PFSK-1 (cell line): ENCODE measurements around the gene DIP2C.

ENCODE experiments used
- FOXP2 ChIP-seq: optimal IDR thresholded peaks from 2 replicates; pipeline ENCODE3; 2011; ENCODE audit warnings: borderline replicate concordance, control low read depth, inconsistent platforms; ENCODE audit not compliant: insufficient read depth; ENCODE audit errors: extremely low read length, extremely low read depth
- POLR2AphosphoS5 ChIP-seq: IDR thresholded peaks from 2 replicates; pipeline ENCODE4 v1.6.1; 2012; ENCODE audit warnings: low read depth, mild to moderate bottlenecking, control low read depth, low read length, moderate library complexity
- SIN3A ChIP-seq: IDR thresholded peaks from 2 replicates; pipeline ENCODE4 v1.6.1; 2012; ENCODE audit warnings: mild to moderate bottlenecking, low read length, moderate library complexity, borderline replicate concordance; ENCODE audit not compliant: insufficient read depth
- TAF1 ChIP-seq: IDR thresholded peaks from 2 replicates; pipeline ENCODE4 v1.6.1; 2012; ENCODE audit warnings: low read length, control low read depth, borderline replicate concordance; ENCODE audit not compliant: insufficient read depth
- TF ChIP-seq, protein P1 (sequence below), 2 experiments: IDR thresholded peaks; 2 replicates each; pipeline versions ENCODE4 v1.6.1 to v1.8.0; 2011 to 2012; ENCODE audit warnings: low read depth in 2 of 2, low read length in 2 of 2, control low read depth in 1 of 2, inconsistent platforms in 1 of 2, mild to moderate bottlenecking in 1 of 2, moderate library complexity in 1 of 2; ENCODE audit not compliant: insufficient read depth in 1 of 2

DIP2C gene

DNA sequence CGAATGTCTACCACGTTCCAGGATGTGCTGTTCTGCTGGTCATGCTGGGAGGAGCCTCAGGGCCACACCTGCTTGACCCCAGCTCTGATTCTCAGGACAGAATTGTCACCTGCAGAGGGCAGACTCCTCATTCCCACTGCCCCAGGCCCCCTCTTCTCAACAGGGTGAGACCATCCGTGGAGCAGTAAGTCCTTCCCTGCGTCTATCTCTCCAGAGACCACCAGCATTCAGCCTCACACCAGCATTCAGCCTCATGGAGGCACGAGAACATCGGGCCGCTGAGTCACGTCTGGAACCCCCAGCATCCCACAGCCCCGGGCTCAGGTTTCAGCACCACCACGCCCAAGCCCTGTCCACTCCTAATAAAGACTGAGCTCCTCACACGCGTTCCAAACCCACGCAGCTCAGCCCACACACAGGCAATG, 273.4 kb downstream of the DIP2C start:
- no peak for TF ChIP-seq SIN3A
- no peak for TF ChIP-seq TAF1
- no peak for TF ChIP-seq POLR2AphosphoS5
- TF ChIP-seq, protein P1, sequence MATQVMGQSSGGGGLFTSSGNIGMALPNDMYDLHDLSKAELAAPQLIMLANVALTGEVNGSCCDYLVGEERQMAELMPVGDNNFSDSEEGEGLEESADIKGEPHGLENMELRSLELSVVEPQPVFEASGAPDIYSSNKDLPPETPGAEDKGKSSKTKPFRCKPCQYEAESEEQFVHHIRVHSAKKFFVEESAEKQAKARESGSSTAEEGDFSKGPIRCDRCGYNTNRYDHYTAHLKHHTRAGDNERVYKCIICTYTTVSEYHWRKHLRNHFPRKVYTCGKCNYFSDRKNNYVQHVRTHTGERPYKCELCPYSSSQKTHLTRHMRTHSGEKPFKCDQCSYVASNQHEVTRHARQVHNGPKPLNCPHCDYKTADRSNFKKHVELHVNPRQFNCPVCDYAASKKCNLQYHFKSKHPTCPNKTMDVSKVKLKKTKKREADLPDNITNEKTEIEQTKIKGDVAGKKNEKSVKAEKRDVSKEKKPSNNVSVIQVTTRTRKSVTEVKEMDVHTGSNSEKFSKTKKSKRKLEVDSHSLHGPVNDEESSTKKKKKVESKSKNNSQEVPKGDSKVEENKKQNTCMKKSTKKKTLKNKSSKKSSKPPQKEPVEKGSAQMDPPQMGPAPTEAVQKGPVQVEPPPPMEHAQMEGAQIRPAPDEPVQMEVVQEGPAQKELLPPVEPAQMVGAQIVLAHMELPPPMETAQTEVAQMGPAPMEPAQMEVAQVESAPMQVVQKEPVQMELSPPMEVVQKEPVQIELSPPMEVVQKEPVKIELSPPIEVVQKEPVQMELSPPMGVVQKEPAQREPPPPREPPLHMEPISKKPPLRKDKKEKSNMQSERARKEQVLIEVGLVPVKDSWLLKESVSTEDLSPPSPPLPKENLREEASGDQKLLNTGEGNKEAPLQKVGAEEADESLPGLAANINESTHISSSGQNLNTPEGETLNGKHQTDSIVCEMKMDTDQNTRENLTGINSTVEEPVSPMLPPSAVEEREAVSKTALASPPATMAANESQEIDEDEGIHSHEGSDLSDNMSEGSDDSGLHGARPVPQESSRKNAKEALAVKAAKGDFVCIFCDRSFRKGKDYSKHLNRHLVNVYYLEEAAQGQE (IDR thresholded peaks at IDR 0.05; ENCODE audit: insufficient read depth in 1 of 2, low read depth in 2 of 2, low read length in 2 of 2) = no peak
- no peak for TF ChIP-seq FOXP2

DNA sequence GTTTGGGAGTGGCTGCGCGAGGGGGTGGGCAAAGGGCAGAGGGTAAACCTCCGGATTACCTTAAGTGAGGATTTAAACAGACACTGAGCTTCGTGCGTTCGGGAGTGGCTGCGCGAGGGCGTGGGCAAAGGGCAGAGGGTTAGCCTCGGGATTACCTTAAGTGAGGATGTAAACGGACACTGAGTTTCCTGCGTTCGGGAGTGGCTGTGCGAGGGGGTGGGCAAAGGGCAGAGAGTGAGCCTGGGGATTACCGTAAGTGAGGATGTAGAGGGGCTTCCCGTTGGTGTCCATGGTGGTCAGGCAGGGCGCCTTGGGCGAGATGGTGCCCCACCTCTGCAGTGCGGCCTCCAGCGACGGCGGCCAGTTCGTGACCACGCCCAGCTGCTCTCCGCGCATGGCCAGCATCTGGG, 275.8 kb downstream of the DIP2C start:
- TF ChIP-seq FOXP2 (no peak), TAF1 (no peak), SIN3A (no peak), POLR2AphosphoS5 (no peak)
- TF ChIP-seq, protein P1 (IDR thresholded peaks at IDR 0.05; ENCODE audit: insufficient read depth in 1 of 2, low read depth in 2 of 2, low read length in 2 of 2) = no peak

DNA sequence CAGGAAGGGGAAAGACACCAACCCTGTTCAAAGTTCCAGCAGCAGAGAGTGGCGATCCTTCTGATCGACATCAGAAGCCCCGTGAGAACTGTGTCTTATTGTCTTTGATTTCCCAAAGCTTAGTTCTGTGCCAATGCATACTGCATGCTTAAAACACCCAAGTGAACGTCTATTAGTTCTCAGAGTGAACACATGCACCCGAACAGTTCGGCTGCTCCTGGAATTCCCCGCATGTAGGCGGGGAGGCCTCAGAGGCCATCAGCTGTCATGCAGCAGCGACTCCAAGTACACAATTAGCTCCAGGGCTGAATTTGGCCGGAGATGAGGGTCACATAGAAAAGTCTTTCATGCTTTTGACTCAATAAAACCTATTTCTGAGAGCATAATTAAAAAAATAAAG, 277.4 kb downstream of the DIP2C start:
- TF ChIP-seq POLR2AphosphoS5 (no peak), SIN3A (no peak), TAF1 (no peak), FOXP2 (no peak)
- TF ChIP-seq, protein P1 (IDR thresholded peaks at IDR 0.05; ENCODE audit: insufficient read depth in 1 of 2, low read depth in 2 of 2, low read length in 2 of 2) = no peak

DNA sequence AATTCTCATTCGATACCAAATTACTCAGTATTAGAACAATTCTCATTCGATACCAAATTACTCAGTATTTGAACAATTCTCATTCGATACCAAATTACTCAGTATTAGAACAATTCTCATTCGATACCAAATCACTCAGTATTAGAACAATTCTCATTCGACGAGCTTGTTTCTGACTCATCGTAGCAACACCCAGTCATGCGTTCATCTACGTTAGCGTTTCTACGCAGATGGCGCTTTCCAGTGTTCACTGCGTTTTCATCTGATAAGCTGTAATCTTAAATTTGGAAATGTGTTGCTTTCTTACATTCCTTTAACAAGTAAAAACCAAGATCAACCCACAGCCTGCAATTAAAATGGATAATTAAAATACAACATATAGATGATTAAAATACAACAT, 277.9 kb downstream of the DIP2C start:
- TF ChIP-seq, protein P1 (IDR thresholded peaks at IDR 0.05; ENCODE audit: insufficient read depth in 1 of 2, low read depth in 2 of 2, low read length in 2 of 2) = no peak
- no peak for TF ChIP-seq FOXP2
- no peak for TF ChIP-seq POLR2AphosphoS5
- no peak for TF ChIP-seq TAF1
